ENCODE data around the gene SCARB1. TPM values are rescaled to one million over a fixed set of nuclear protein-coding genes. Genes with fewer than 3 reads are reported as not detected.

Gene SCARB1
- total and polyA plus RNA-seq, 4 experiments from 2014 or later = 1.5 to 2.6 (median 1.9) TPM

DNA sequence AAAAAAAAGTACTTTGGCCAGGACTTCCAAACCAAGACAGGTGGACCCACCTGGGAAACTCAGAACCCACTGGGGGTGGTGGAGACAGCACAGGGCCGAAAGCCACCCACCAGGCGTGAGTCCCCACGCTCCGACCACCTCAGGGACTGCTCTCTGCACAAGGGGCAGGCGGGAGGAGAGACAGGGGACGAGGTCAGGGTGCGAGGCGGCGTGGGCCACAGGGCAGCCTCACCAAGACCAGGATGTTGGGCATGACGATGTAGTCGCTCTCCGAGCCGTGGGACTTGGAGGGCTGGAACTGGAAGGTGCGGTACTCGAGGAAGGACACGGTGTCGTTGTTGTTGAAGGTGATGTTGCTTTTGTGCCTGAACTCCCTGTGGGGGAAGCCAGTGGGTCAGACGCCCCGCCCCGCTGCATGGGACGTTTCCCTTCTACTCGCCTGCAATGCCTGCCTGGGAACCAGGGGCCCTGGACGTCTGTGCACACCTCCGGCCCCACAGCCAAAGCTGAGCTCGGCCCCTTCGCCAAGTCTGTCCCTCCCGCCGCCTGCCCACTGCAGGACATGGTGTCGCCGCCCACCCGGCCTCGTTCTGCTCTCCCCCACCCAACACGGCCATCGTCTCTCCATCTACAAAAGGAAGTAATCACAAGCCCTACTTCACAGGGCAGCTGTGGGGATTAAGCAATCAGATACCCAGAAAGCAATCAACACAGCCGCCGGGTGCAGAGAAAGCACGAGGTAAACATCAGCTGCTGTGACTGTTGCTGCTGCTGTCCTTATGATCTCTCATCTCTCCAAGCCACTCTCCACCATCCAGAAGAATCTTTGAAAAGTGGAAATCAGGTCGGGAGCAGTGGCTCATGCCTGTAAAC is 48.7 kb downstream of the SCARB1 start:
- POLR2A ChIA-PET (ENCODE audit: partially characterized antibody) = no interaction called here
- intact Hi-C loops (cut with micrococcal nuclease) = no loop called here
- no peak for DNase-seq
- Mint-ChIP-seq H3K36me3 (no peaks in the 10 kb centered on the region), H3K4me3 (no peak overlapping the region), H3K27ac (no peak overlapping the region), H3K4me1 (no peaks in the 10 kb centered on the region), H3K9me3 (no peaks in the 10 kb centered on the region), H3K27me3 (no peaks in the 10 kb centered on the region)
- H3K4me1 ChIP-seq (ENCODE audit: insufficient read depth, low read length) = no peaks in the 10 kb centered on the region
- H3K27ac ChIP-seq (ENCODE audit: low read depth, low read length) = no peak overlapping the region
- no peaks in the 10 kb centered on the region for H3K27me3 ChIP-seq (ENCODE audit: insufficient read depth, low read length)
- H3K9me3 ChIP-seq (ENCODE audit: control insufficient read depth in 1 of 2, low read length in 2 of 2) = no peaks in the 10 kb centered on the region
- no peak overlapping the region for H3K4me3 ChIP-seq (ENCODE audit: low read length in 2 of 2)
- H3K36me3 ChIP-seq (ENCODE audit: insufficient read depth, low read length) = no peaks in the 10 kb centered on the region
- CTCF ChIA-PET (ENCODE audit: partially characterized antibody) = no interaction called here

DNA sequence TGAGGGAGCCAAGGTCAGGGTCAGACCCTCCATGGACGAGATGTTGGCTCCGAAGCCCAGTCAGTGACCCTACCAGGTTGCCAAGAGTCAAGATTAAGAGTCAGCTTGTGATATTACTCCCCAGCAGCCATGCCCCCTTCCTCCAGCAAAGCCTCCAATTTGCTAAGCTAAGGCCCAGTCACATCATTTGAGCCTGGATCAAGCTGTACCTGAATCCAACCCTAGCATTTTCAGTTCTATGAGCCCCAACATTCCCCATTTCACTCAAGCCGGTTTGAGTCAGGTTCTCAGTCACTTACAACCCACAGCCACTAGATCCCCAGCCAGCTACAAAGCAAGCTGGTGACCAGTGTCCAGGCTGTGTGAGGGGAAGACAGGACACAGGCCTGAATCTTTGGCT is 49.9 kb downstream of the SCARB1 start:
- Mint-ChIP-seq H3K27me3 (no peaks in the 10 kb centered on the region), H3K27ac (no peak overlapping the region), H3K4me1 (no peaks in the 10 kb centered on the region), H3K9me3 (no peaks in the 10 kb centered on the region), H3K4me3 (no peak overlapping the region), H3K36me3 (no peaks in the 10 kb centered on the region)
- Histone ChIP-seq H3K4me3 (ENCODE audit: low read length in 2 of 2) (no peak overlapping the region), H3K27me3 (ENCODE audit: insufficient read depth, low read length) (no peaks in the 10 kb centered on the region), H3K9me3 (ENCODE audit: control insufficient read depth in 1 of 2, low read length in 2 of 2) (no peaks in the 10 kb centered on the region), H3K36me3 (ENCODE audit: insufficient read depth, low read length) (no peaks in the 10 kb centered on the region), H3K4me1 (ENCODE audit: insufficient read depth, low read length) (no peaks in the 10 kb centered on the region), H3K27ac (ENCODE audit: low read depth, low read length) (no peak overlapping the region)
- ChIA-PET POLR2A (ENCODE audit: partially characterized antibody) (no interaction called here), CTCF (ENCODE audit: partially characterized antibody) (no interaction called here)
- intact Hi-C loops (cut with micrococcal nuclease) = no loop called here
- no peak for DNase-seq

DNA sequence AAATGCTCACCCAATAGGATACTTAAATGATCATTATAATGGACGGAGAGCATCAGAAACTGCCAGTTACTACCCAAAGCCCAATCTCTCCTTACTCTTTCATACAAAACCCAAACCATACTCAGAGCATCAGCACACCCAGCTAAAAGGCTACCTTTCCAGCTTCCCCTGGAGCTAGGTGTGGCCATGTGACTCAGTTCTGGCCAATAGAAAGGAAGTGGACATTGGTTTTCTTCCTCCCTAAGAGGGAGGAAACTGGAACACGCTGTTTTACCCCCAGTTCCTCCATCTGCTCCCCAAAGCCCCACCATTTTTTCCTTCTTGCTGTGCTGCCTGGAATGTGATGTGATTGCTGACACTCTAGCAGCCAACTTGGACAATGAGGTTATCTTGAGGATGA is 50.7 kb downstream of the SCARB1 start:
- H3K27ac ChIP-seq (ENCODE audit: low read depth, low read length) = no peak overlapping the region
- Mint-ChIP-seq H3K9me3 (no peaks in the 10 kb centered on the region), H3K4me1 (no peaks in the 10 kb centered on the region), H3K4me3 (no peak overlapping the region), H3K27me3 (no peaks in the 10 kb centered on the region), H3K27ac (no peak overlapping the region), H3K36me3 (no peaks in the 10 kb centered on the region)
- no peak overlapping the region for H3K4me3 ChIP-seq (ENCODE audit: low read length in 2 of 2)
- H3K4me1 ChIP-seq (ENCODE audit: insufficient read depth, low read length) = no peaks in the 10 kb centered on the region
- H3K9me3 ChIP-seq (ENCODE audit: control insufficient read depth in 1 of 2, low read length in 2 of 2) = no peaks in the 10 kb centered on the region
- ChIA-PET CTCF (ENCODE audit: partially characterized antibody) (no interaction called here), POLR2A (ENCODE audit: partially characterized antibody) (no interaction called here)
- intact Hi-C loops (cut with micrococcal nuclease) = no loop called here
- H3K27me3 ChIP-seq (ENCODE audit: insufficient read depth, low read length) = no peaks in the 10 kb centered on the region
- no peak for DNase-seq
- no peaks in the 10 kb centered on the region for H3K36me3 ChIP-seq (ENCODE audit: insufficient read depth, low read length)

DNA sequence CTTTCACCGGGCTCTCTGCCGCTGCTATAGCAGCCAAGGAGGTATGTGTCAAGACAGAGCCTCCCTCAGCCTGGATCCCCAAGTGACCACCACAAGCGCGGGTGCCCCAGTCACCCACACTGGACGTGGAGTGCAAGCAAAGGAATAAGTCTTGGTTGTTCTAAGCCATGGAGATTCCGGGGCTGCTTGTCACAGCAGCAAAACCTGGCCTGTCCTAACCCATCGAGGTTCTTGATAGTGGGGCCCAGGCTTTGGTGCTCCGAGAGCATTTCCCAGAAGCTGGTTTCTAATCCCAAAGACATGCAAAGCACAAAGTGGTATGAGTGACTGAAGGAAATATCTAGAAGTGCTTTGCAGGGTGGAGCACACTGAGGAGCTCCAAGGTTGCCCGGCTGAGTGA is 51.3 kb downstream of the SCARB1 start:
- Histone ChIP-seq H3K9me3 (ENCODE audit: control insufficient read depth in 1 of 2, low read length in 2 of 2) (no peaks in the 10 kb centered on the region), H3K4me1 (ENCODE audit: insufficient read depth, low read length) (no peaks in the 10 kb centered on the region), H3K27me3 (ENCODE audit: insufficient read depth, low read length) (no peaks in the 10 kb centered on the region), H3K4me3 (ENCODE audit: low read length in 2 of 2) (no peak overlapping the region), H3K27ac (ENCODE audit: low read depth, low read length) (no peak overlapping the region), H3K36me3 (ENCODE audit: insufficient read depth, low read length) (no peaks in the 10 kb centered on the region)
- Mint-ChIP-seq H3K9me3 (no peaks in the 10 kb centered on the region), H3K27ac (no peak overlapping the region), H3K36me3 (no peaks in the 10 kb centered on the region), H3K4me3 (no peak overlapping the region), H3K27me3 (no peaks in the 10 kb centered on the region), H3K4me1 (no peaks in the 10 kb centered on the region)
- intact Hi-C loops (cut with micrococcal nuclease) = no loop called here
- ChIA-PET POLR2A (ENCODE audit: partially characterized antibody) (no interaction called here), CTCF (ENCODE audit: partially characterized antibody) (no interaction called here)
- no peak for DNase-seq

DNA sequence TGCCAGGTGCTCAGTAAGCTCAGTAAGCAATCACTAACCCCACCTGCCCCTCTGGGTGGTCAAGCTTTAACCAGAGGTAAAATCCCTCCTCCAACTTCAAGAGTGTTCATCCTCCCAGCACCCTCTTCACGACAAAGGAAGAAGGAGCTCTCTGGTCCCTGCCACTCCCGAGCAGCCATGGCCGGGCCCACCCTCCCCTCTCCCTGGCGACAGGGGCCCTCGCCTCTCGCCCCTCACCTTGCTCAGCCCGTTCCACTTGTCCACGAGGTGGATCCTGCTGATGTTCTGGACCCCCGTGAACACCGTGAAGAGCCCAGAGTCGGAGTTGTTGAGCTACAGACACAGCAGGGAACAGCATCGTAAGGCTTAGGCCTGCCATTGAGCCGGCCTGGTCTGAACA is 52.0 kb downstream of the SCARB1 start:
- H3K4me1 Mint-ChIP-seq = no peaks in the 10 kb centered on the region
- Histone ChIP-seq H3K27me3 (ENCODE audit: insufficient read depth, low read length) (no peaks in the 10 kb centered on the region), H3K27ac (ENCODE audit: low read depth, low read length) (no peak overlapping the region), H3K36me3 (ENCODE audit: insufficient read depth, low read length) (no peaks in the 10 kb centered on the region), H3K4me1 (ENCODE audit: insufficient read depth, low read length) (no peaks in the 10 kb centered on the region), H3K4me3 (ENCODE audit: low read length in 2 of 2) (no peak overlapping the region), H3K9me3 (ENCODE audit: control insufficient read depth in 1 of 2, low read length in 2 of 2) (no peaks in the 10 kb centered on the region)
- DNase-seq = no peak
- H3K27me3 Mint-ChIP-seq = no peaks in the 10 kb centered on the region
- H3K4me3 Mint-ChIP-seq = no peak overlapping the region
- CTCF ChIA-PET (ENCODE audit: partially characterized antibody) = no interaction called here
- H3K9me3 Mint-ChIP-seq = no peaks in the 10 kb centered on the region
- H3K36me3 Mint-ChIP-seq = no peaks in the 10 kb centered on the region
- no peak overlapping the region for H3K27ac Mint-ChIP-seq
- POLR2A ChIA-PET (ENCODE audit: partially characterized antibody) = no interaction called here
- intact Hi-C loops (cut with micrococcal nuclease) = no loop called here

DNA sequence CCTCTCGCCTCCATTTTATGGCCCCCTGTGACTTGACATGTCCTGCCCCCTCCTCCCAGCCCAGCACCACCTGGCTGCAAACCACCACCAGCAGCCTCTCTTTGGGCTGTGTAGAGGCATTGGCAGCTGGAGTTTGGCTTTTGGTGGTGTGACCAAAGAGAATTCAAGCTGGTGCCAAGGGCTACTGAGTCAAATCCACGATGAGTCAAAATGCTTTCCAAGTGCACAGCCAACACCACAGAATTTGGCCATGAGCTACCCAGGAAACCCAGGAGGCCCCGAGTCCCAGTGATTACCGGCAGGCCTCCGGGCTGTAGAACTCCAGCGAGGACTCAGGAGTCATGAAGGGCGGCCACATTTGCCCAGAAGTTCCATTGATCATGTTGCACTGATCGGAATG is 53.8 kb downstream of the SCARB1 start:
- H3K4me1 ChIP-seq (ENCODE audit: insufficient read depth, low read length) = no peaks in the 10 kb centered on the region
- H3K27me3 ChIP-seq (ENCODE audit: insufficient read depth, low read length) = no peaks in the 10 kb centered on the region
- intact Hi-C loops (cut with micrococcal nuclease) = no loop called here
- H3K36me3 Mint-ChIP-seq = no peaks in the 10 kb centered on the region
- no peaks in the 10 kb centered on the region for H3K27me3 Mint-ChIP-seq
- ChIA-PET CTCF (ENCODE audit: partially characterized antibody) (no interaction called here), POLR2A (ENCODE audit: partially characterized antibody) (no interaction called here)
- no peaks in the 10 kb centered on the region for H3K4me1 Mint-ChIP-seq
- no peak overlapping the region for H3K4me3 ChIP-seq (ENCODE audit: low read length in 2 of 2)
- H3K9me3 ChIP-seq (ENCODE audit: control insufficient read depth in 1 of 2, low read length in 2 of 2) = no peaks in the 10 kb centered on the region
- H3K27ac Mint-ChIP-seq = no peak overlapping the region
- DNase-seq = no peak
- H3K27ac ChIP-seq (ENCODE audit: low read depth, low read length) = no peak overlapping the region
- no peak overlapping the region for H3K4me3 Mint-ChIP-seq
- no peaks in the 10 kb centered on the region for H3K9me3 Mint-ChIP-seq
- no peaks in the 10 kb centered on the region for H3K36me3 ChIP-seq (ENCODE audit: insufficient read depth, low read length)

DNA sequence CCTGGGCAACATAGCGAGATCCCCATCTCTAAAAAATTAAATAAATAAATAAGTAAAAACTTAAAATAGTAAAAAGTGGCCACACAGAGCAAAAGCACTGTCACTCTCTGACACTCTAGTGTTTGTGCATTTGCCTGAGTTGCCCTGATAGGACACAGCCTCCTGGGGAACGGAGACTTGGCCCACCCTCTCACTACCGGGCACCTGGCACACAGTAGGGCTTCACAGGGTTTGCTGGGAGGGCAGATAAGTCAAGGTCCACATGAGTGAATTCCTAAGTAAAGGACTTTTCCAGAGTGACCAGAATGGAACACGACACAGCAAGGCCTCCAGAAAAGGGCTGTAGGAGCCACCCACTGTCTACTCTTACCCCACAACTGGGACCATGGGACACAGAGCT is 54.3 kb downstream of the SCARB1 start:
- H3K36me3 ChIP-seq (ENCODE audit: insufficient read depth, low read length) = no peaks in the 10 kb centered on the region
- no peaks in the 10 kb centered on the region for H3K27me3 ChIP-seq (ENCODE audit: insufficient read depth, low read length)
- CTCF ChIA-PET (ENCODE audit: partially characterized antibody) = no interaction called here
- no peak overlapping the region for H3K27ac Mint-ChIP-seq
- H3K36me3 Mint-ChIP-seq = no peaks in the 10 kb centered on the region
- H3K4me1 Mint-ChIP-seq = no peaks in the 10 kb centered on the region
- DNase-seq = no peak
- no peaks in the 10 kb centered on the region for H3K4me1 ChIP-seq (ENCODE audit: insufficient read depth, low read length)
- H3K27ac ChIP-seq (ENCODE audit: low read depth, low read length) = no peak overlapping the region
- H3K4me3 ChIP-seq (ENCODE audit: low read length in 2 of 2) = no peak overlapping the region
- no peak overlapping the region for H3K4me3 Mint-ChIP-seq
- POLR2A ChIA-PET (ENCODE audit: partially characterized antibody) = no interaction called here
- H3K27me3 Mint-ChIP-seq = no peaks in the 10 kb centered on the region
- H3K9me3 Mint-ChIP-seq = no peaks in the 10 kb centered on the region
- intact Hi-C loops (cut with micrococcal nuclease) = no loop called here
- H3K9me3 ChIP-seq (ENCODE audit: control insufficient read depth in 1 of 2, low read length in 2 of 2) = no peaks in the 10 kb centered on the region

DNA sequence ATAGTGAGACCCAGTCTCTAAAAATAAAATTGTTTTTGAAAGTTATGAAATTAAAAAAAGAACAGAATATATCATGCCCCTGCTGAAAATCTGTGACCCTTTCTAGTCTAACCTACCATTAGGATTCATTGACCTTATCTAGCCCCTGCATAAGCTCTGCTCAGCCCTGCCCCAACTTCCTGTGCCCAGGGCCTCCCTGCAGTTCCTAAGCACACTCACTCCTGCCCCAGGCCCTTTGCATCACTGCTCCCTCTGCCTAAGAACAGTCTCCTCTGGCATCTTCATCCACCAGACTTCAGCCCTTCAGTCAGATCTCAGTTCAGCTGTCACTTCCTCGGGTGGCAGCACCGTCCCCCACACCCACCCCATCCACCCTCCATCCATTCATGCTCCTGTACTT is 55.4 kb downstream of the SCARB1 start:
- Histone ChIP-seq H3K9me3 (ENCODE audit: control insufficient read depth in 1 of 2, low read length in 2 of 2) (no peaks in the 10 kb centered on the region), H3K36me3 (ENCODE audit: insufficient read depth, low read length) (no peaks in the 10 kb centered on the region), H3K27ac (ENCODE audit: low read depth, low read length) (no peak overlapping the region), H3K4me3 (ENCODE audit: low read length in 2 of 2) (no peak overlapping the region), H3K27me3 (ENCODE audit: insufficient read depth, low read length) (no peaks in the 10 kb centered on the region), H3K4me1 (ENCODE audit: insufficient read depth, low read length) (no peaks in the 10 kb centered on the region)
- Mint-ChIP-seq H3K4me3 (no peak overlapping the region), H3K27ac (no peak overlapping the region), H3K9me3 (no peaks in the 10 kb centered on the region), H3K36me3 (no peaks in the 10 kb centered on the region), H3K4me1 (no peaks in the 10 kb centered on the region), H3K27me3 (no peaks in the 10 kb centered on the region)
- DNase-seq = no peak
- POLR2A ChIA-PET (ENCODE audit: partially characterized antibody) = no interaction called here
- intact Hi-C loops (cut with micrococcal nuclease) = no loop called here
- CTCF ChIA-PET (ENCODE audit: partially characterized antibody) = no interaction called here

All from CD4-positive, alpha-beta memory T cell (primary cell).